Activated CD4-positive, alpha-beta T cell treated with anti-CD3 and anti-CD28 coated beads for 48 hours (primary cell): ENCODE results near the gene SH3TC1.

ENCODE experiments used
- DNase-seq: peaks from one replicate; pipeline ENCODE4 v3.0.0-alpha.2; 2020

Gene SH3TC1

GRCh38 chr4:8198906-8199593 lies at the start of gene SH3TC1:
TSS of gene SH3TC1 (plus strand) at chr4:8199290. CDS start at chr4:8205195, 5,905 bp downstream.
- peak; percentile 70 for DNase-seq

DNA sequence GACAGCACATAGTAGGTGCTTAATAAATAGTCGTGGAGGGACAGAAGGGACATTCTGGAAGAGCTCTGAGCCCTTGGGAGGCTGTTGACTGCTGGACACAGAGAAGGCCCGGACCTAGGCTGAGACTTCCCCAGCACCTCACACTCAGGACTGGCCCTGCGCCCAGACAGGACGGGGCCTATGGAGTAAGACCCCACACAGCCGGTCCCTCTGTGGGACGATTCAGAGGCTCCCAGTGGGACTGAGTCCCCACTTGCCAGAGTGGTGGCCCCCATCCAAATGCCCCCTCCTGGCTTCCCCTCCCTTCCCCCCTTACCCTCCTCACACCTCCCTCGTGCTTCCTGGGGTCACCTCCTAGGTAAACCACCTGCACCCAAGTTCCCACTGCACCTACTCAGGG lies 49.4 kb upstream of the SH3TC1 start:
- DNase-seq, result no peak

- DNase-seq, result no peak
These were observed 48.7 kb upstream of the SH3TC1 start for GRCh38 chr4:8150152-8151090.

GRCh38 chr4:8151165-8151650 lies 47.9 kb upstream of the SH3TC1 start:
- no peak for DNase-seq

- DNase-seq, result no peak
These were observed 46.8 kb upstream of the SH3TC1 start for GRCh38 chr4:8152090-8152864.

DNA sequence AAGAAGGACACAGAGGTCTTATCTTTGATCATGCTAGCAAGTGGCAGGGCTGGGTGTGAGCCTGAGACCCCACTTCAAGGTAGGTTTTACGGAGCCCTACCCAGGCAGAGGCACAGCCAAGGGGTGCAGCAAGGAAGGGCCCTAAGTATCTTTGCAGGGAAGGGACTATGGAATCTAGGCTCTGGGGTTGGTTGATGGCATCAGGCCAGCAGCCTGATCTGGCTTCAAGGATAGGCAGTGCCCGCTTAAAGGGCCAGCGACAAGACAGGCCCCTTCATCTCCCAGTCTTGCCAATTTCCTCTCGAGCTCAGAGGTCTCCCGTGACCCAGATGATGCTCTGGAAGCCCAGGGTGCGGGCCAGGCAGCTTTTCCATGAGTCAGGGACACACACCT lies 46.2 kb upstream of the SH3TC1 start:
- DNase-seq, result no peak

- no peak for DNase-seq
These were observed 45.6 kb upstream of the SH3TC1 start for GRCh38 chr4:8153441-8153840.

DNA sequence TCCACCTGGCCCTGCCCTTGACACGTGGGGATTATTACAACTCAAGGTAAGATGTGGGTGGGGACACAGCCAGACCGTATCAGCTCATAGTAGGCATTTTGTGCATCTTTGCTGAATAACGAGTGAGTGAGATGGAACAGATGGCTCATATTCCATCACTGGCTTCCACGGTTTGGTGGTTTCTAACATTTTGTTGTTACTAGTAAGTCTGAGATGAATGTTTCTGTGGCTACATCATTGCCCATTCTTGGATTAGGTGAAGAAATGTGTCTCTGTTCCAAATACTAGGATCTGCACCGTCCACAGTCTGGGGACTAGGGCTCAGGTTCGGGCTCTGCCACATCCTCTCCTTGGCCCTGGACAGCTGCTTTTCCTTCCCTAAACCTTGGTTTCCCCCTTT lies 44.0 kb upstream of the SH3TC1 start:
- peak; percentile 25 for DNase-seq

GRCh38 chr4:8155660-8156421 lies 43.2 kb upstream of the SH3TC1 start:
- DNase-seq, result no peak

DNA sequence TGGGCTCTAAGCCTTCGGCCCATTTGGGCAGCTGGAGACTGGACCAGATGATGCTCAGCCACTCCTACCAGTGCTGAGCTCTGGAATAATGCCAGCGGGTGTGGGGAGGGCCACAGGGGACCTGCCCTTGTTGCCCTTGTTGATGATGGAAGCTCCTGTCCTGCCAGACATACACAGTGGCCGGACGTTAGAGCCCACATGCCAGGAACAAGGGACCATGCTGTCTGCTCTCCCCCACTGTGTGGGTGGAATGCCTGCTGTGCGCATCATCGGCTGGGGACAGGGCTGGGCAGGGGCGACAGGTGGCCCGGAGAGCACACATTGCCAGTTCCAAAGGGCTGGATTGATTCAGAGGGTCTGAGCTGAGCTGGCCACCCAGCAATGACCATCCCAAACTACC lies 42.5 kb upstream of the SH3TC1 start:
- DNase-seq, result no peak

GRCh38 chr4:8157496-8157895 lies 41.6 kb upstream of the SH3TC1 start:
- no peak for DNase-seq

DNA sequence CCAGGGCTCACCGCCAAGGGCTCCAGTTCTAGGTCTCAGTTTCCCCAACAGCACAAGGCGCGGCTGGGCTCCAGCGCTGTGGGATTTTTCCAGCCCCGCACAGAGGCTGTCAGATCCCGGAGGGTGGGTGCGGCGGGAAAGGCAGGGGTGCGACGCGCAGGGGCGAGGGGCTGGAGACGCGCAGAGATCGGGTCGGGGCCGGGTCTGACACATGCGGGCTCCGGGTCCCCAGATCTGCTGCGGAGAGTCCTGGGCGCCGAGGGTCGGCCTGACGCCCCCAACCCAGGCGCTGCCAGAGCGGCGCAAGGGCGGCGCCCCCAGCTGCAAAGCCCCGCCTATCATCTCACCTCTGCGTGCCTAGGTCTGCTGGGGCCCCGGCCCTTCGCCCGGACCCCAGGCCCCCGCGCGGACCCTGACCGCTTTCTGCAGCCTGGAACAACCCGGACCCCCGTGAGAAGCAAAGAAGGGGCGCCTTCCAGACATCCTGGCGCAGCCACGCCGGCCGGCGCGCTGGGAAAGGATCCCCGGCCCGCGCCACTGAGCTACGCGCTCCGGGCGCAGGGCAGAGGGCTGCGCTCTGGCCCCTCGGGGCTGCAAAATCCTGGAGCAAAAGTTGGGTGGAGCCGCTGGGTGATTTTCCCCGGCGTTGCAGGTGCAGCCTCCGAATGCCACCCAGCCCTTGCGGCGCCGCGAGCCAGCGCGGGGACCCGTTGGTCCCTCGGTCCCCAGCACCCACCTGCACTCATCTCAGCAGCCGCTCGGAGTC lies 41.0 kb upstream of the SH3TC1 start:
- DNase-seq, result no peak

DNA sequence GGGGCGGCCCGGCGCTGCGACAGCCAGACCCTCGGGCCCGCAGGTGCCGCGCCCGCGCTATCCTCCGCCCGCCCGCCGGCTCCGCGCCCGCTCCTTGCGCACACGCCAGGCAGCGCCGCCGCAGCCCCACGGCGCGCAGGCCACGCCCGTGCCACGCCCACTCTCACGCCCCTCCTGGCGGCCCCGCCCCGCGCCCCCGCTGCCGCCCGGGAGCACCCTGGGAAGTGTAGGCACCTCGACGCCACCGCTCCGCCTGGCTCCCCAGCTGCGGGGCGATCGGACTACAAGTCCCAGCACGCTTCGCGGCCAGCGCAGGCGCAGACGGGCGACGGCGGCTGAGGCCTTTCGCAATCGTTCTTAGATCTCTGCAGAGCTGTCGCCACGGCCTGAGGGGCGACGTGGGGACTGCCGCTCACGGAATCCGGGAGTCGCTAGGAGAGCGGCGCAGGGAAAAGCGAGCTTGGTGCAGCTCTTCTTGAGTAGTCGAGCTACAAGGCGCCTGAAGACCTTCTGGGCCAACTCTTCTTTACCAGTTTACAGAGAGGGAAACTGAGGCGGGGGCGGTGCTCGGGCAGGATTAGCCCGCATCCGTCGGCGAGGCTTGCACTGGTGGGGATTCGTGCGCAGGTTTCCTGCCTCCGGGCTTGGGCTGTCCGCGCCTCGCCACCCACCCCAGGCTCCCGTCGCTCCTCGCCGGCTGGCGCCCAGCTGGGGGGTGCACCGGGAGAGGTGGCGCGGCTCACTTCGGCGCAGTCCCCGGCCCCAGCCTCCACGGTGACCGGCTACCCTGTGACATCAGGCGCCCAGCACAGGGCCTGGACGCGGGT lies 40.2 kb upstream of the SH3TC1 start, which contains the start of gene ABLIM2:
TSS of gene ABLIM2 (minus strand) at position 104 of the 827 bp plus-strand sequence. CDS start 124 bp downstream, outside the sequence.
- peak; percentile 99 for DNase-seq

DNA sequence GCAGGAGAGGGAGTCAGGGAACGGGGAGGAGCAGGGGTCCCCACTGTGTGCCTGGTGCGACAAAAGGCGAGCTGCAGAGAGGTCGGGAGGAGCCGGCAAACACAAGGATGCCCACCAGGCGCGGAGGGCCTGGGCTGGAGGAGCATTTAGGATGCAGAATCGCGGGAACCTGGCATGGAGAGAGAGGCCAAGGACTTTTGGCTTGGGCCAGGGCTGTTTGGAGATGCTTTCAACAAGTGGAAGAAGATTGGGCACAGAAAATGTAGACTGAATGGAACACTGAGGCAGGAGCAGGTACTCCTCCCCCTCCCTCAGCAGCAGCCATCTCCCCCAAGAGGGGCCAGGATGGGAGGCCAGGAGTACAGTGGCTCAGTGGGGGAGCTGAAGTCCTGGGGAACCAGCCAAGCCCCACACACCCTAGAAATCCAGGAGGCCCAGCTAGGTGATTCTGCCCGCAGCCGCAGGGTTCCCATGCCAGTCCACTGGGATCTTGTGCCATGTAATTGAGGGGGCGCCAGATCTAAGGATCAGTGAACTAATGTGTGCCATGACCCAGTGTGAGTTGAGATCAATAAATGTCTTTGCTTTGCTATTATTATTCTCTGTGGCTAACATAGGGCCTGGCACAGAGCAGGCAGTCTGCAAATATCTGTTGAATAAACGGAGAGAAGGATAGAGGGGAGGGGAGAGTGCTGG lies 39.4 kb upstream of the SH3TC1 start:
- no peak for DNase-seq

DNA sequence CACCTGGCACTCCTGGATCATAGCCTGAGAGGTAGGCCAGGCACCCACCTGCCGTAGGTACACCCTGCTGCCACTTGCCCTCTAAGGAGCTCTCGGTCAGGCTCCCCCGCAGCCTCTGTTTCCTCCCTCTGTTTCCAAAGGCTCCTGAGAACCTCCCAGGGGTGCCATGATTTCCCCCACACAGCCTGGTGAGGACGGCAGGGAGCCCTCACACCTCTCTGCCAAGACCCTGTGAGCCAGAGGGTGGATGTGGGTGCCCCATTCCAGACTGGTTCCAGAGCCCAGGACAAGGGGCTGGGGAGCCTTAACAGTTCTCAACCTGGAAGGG lies 38.9 kb upstream of the SH3TC1 start:
- DNase-seq, result no peak

- DNase-seq, result no peak
These were observed 38.5 kb upstream of the SH3TC1 start for GRCh38 chr4:8160572-8160971.

- DNase-seq, result no peak
These were observed 36.5 kb upstream of the SH3TC1 start for GRCh38 chr4:8162625-8163024.

DNA sequence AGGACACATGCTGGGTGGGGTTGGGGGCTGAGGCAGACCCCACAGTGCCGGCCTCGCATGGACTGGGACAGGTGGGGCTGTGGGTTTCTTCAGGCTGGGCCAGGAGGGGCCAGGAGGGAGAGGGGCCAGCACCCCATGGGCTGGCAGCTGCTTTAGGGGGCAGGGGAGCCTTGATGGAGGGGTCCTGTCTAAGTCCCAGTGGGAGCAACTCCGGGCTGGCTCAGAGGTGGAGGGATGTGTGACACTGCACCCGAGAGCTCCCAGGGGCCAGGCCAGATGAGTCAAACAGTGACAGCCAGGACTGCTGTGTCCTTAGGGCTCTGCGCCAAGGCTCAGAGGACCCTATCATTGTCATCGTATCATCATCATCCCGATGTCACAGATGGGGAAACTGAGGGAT lies 36.1 kb upstream of the SH3TC1 start:
- no peak for DNase-seq

DNA sequence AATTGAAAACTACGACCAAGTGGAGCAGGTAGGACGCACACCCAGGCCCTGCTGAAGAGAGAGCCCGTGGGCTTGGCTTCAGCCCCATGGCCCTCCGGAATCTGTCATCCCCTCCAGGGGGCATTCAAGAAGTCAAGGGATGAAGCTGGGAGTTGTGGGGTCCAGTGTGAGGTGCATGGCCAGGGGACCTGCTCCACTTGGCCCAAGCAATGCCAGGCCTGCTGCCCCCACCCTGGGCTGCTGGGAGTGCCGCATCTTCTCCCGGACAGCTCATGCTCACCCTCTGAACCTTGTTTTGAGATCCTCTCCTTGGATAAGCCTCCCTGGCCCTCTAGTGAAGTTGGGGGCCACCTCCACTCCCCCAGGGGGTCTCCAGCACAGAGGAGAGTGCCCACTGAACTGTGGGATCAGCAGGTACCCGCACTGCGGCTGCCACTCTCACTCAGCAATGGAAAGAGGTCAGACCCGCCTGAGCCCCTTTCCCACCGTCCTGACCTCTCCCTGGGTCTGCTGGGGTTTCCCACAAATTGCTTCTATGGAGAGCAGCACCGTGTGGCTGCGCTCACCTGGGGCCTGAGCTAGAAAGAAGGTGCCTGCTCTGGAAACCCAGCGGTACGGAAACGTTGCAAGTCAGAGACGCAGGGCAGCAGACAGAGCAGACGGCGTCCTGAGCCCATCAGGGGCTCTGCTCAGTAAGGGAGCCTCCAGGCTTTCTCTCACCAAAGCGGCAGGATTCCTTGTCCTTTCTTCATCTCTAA lies 35.5 kb upstream of the SH3TC1 start:
- no peak for DNase-seq
